NT2/D1 (cell line): ENCODE results near the gene ANKRD60.

ENCODE experiments used
- DNase-seq: peaks from one replicate; pipeline ENCODE4 v3.0.0-alpha.2; 2011; ENCODE audit warnings: low read depth, low spot score
- H3K27me3 ChIP-seq: 2 replicates; pipeline ENCODE4 v1.6.0; 2011; ENCODE audit warnings: mild to moderate bottlenecking; ENCODE audit not compliant: insufficient read length, insufficient read depth
- H3K36me3 ChIP-seq: 2 replicates; pipeline ENCODE4 v1.6.1; 2011; ENCODE audit warnings: mild to moderate bottlenecking, low read length, mixed read lengths; ENCODE audit not compliant: insufficient read depth, insufficient read length
- H3K4me1 ChIP-seq: 2 replicates; pipeline ENCODE4 v1.5.1; 2011; ENCODE audit not compliant: insufficient read depth, insufficient read length
- H3K4me3 ChIP-seq: 2 replicates; pipeline ENCODE4 v1.5.1; 2011; ENCODE audit warnings: low read depth; ENCODE audit not compliant: insufficient read length
- H3K9ac ChIP-seq: 2 replicates; pipeline ENCODE4 v1.6.0; 2011; ENCODE audit warnings: low read depth; ENCODE audit not compliant: insufficient read length
- H3K9me3 ChIP-seq: 2 replicates; pipeline ENCODE4 v1.5.1; 2011; ENCODE audit warnings: mild to moderate bottlenecking, low read length; ENCODE audit not compliant: insufficient read depth
- SUZ12 ChIP-seq: IDR thresholded peaks from 2 replicates; pipeline ENCODE4 v1.6.1; 2011; ENCODE audit not compliant: insufficient read length, insufficient read depth; ENCODE audit errors: extremely low read depth
- YY1 ChIP-seq: IDR thresholded peaks from 2 replicates; pipeline ENCODE4 v1.6.1; 2011; ENCODE audit not compliant: insufficient read length, insufficient read depth
- ZNF274 ChIP-seq: IDR thresholded peaks from 2 replicates; pipeline ENCODE4 v1.6.1; 2011; ENCODE audit warnings: mild to moderate bottlenecking, low read depth, low read length

Gene ANKRD60

GRCh38 chr20:58196402-58197184 is 31.9 kb downstream of the ANKRD60 start:
- Histone ChIP-seq H3K27me3 (no peaks in the 10 kb centered on the region), H3K4me3 (no peak overlapping the region), H3K4me1 (no peaks in the 10 kb centered on the region), H3K9ac (no peak overlapping the region), H3K36me3 (no peaks in the 10 kb centered on the region), H3K9me3 (peaks cover 4% of the 10 kb centered on the region; the same call in 1 of the 2 replicates)
- DNase-seq, result no peak
- TF ChIP-seq SUZ12, result no peak
- no peak for TF ChIP-seq ZNF274
- no peak for TF ChIP-seq YY1

- no peaks in the 10 kb centered on the region for H3K4me1 ChIP-seq
- no peak for TF ChIP-seq SUZ12
- TF ChIP-seq ZNF274, result no peak
- no peak for TF ChIP-seq YY1
- no peaks in the 10 kb centered on the region for H3K36me3 ChIP-seq
- H3K4me3 ChIP-seq, result no peak overlapping the region
- peaks cover 4% of the 10 kb centered on the region; the same call in 1 of the 2 replicates for H3K9me3 ChIP-seq
- H3K9ac ChIP-seq, result no peak overlapping the region
- DNase-seq, result no peak
- no peaks in the 10 kb centered on the region for H3K27me3 ChIP-seq
These were observed 33.4 kb downstream of the ANKRD60 start for GRCh38 chr20:58195047-58195446.

GRCh38 chr20:58194175-58194791 is 34.2 kb downstream of the ANKRD60 start:
- Histone ChIP-seq H3K36me3 (no peaks in the 10 kb centered on the region), H3K9ac (no peak overlapping the region), H3K4me3 (no peak overlapping the region), H3K4me1 (no peaks in the 10 kb centered on the region), H3K27me3 (no peaks in the 10 kb centered on the region), H3K9me3 (peaks cover 4% of the 10 kb centered on the region; the same call in 1 of the 2 replicates)
- no peak for DNase-seq
- no peak for TF ChIP-seq SUZ12
- no peak for TF ChIP-seq YY1
- no peak for TF ChIP-seq ZNF274

- H3K9me3 ChIP-seq, result peaks cover 4% of the 10 kb centered on the region; the same call in 1 of the 2 replicates
- no peak overlapping the region for H3K4me3 ChIP-seq
- H3K4me1 ChIP-seq, result no peaks in the 10 kb centered on the region
- H3K9ac ChIP-seq, result no peak overlapping the region
- DNase-seq, result no peak
- H3K36me3 ChIP-seq, result no peaks in the 10 kb centered on the region
- no peak for TF ChIP-seq SUZ12
- no peak for TF ChIP-seq ZNF274
- no peak for TF ChIP-seq YY1
- H3K27me3 ChIP-seq, result no peaks in the 10 kb centered on the region
These were observed 35.9 kb downstream of the ANKRD60 start for GRCh38 chr20:58192567-58192966.

- H3K27me3 ChIP-seq, result no peaks in the 10 kb centered on the region
These were observed 36.4 kb downstream of the ANKRD60 start for GRCh38 chr20:58192065-58192464.

GRCh38 chr20:58188527-58188926 is 39.9 kb downstream of the ANKRD60 start:
- Histone ChIP-seq H3K36me3 (no peaks in the 10 kb centered on the region), H3K9me3 (peaks cover 13% of the 10 kb centered on the region; the same call in 1 of the 2 replicates), H3K27me3 (no peaks in the 10 kb centered on the region), H3K4me1 (no peaks in the 10 kb centered on the region), H3K9ac (no peak overlapping the region), H3K4me3 (no peak overlapping the region)
- DNase-seq, result no peak
- no peak for TF ChIP-seq YY1
- TF ChIP-seq SUZ12, result no peak
- no peak for TF ChIP-seq ZNF274

More at GRCh38 chr20:58192065-58192464, 36.4 kb downstream of the ANKRD60 start:
- Histone ChIP-seq H3K4me1 (no peaks in the 10 kb centered on the region), H3K4me3 (no peak overlapping the region), H3K36me3 (no peaks in the 10 kb centered on the region), H3K9ac (no peak overlapping the region), H3K9me3 (peaks cover 4% of the 10 kb centered on the region; the same call in 1 of the 2 replicates)
- no peak for DNase-seq
- TF ChIP-seq SUZ12, result no peak
- no peak for TF ChIP-seq YY1
- TF ChIP-seq ZNF274, result no peak

- Histone ChIP-seq H3K4me1 (no peaks in the 10 kb centered on the region), H3K4me3 (no peak overlapping the region), H3K9me3 (peaks cover 13% of the 10 kb centered on the region; the same call in 1 of the 2 replicates), H3K9ac (no peak overlapping the region), H3K36me3 (no peaks in the 10 kb centered on the region), H3K27me3 (peaks cover 4% of the 10 kb centered on the region)
- no peak for TF ChIP-seq SUZ12
- no peak for TF ChIP-seq ZNF274
- TF ChIP-seq YY1, result no peak
- no peak for DNase-seq
These were observed 43.5 kb downstream of the ANKRD60 start for GRCh38 chr20:58184984-58185383.
